Sigmoid colon (tissue), 4 donors: ENCODE measurements around the gene NAA38.

ENCODE experiments used
- CTCF ChIP-seq, 4 experiments: fragments of 450-650 bp in 3 of 4; fragments of 200-600 bp in 1 of 4; IDR thresholded peaks; one replicate each; pipeline ENCODE4 v1.5.1; 2016 to 2019; ENCODE audit warnings: antibody characterized with exemption in 4 of 4, mild to moderate bottlenecking in 3 of 4, moderate library complexity in 2 of 4
- EP300 ChIP-seq, 4 donors: sonication (generic); formaldehyde crosslinking; IDR thresholded peaks; one replicate each; pipeline ENCODE4 v1.6.1; 2017; ENCODE audit warnings: antibody characterized with exemption in 4 of 4
- POLR2A ChIP-seq, 2 donors: fragments of 450-650 bp; IDR thresholded peaks; one replicate each; pipeline ENCODE4 v1.6.1; 2016; ENCODE audit warnings: antibody characterized with exemption in 2 of 2, mild to moderate bottlenecking in 2 of 2, moderate library complexity in 2 of 2

GRCh38 chr17:7887038-7887481 lies 29.7 kb upstream of the NAA38 start:
- TF ChIP-seq EP300 (IDR thresholded peaks at IDR 0.05) (no peak), CTCF (IDR thresholded peaks at IDR 0.05) (no peak), POLR2A (IDR thresholded peaks at IDR 0.05) (no peak)
